ENCODE data around the gene CLDN22.

The CLDN22 gene

GRCh38 chr4:183330841-183331240 is 10.8 kb upstream of the CLDN22 start:
- no peak overlapping the region for H3K4me3 ChIP-seq (ENCODE audit: low read depth, low read length)
- H3K27me3 ChIP-seq (ENCODE audit: control insufficient read depth, insufficient read depth, low read length), result no peaks in the 10 kb centered on the region
- H3K9ac ChIP-seq, result no peak overlapping the region
- peaks cover 11% of the 10 kb centered on the region for H3K4me1 ChIP-seq
- no peak for TF ChIP-seq CTCF (IDR thresholded peaks at IDR 0.05)
- no peak overlapping the region for H3K27ac ChIP-seq
- no peaks in the 10 kb centered on the region for H3K79me2 ChIP-seq
- H3K36me3 ChIP-seq (ENCODE audit: control insufficient read depth, insufficient read depth, low read length), result no peaks in the 10 kb centered on the region
- no peak overlapping the region for H3K4me2 ChIP-seq (ENCODE audit: low read length)
- no peaks in the 10 kb centered on the region for H3K9me3 ChIP-seq (ENCODE audit: control insufficient read depth, low read length)
- H2AFZ ChIP-seq, result no peak overlapping the region

GRCh38 chr4:183329954-183330742 is 10.1 kb upstream of the CLDN22 start:
- Histone ChIP-seq H3K27ac (no peak overlapping the region), H3K9me3 (ENCODE audit: control insufficient read depth, low read length) (no peaks in the 10 kb centered on the region), H3K4me1 (peaks cover 11% of the 10 kb centered on the region), H3K27me3 (ENCODE audit: control insufficient read depth, insufficient read depth, low read length) (no peaks in the 10 kb centered on the region), H3K9ac (no peak overlapping the region), H2AFZ (no peak overlapping the region), H3K79me2 (no peaks in the 10 kb centered on the region), H3K4me2 (ENCODE audit: low read length) (no peak overlapping the region), H3K4me3 (ENCODE audit: low read depth, low read length) (no peak overlapping the region), H3K36me3 (ENCODE audit: control insufficient read depth, insufficient read depth, low read length) (no peaks in the 10 kb centered on the region)
- TF ChIP-seq CTCF (IDR thresholded peaks at IDR 0.05), result no peak

GRCh38 chr4:183329244-183329643 is 9.2 kb upstream of the CLDN22 start:
- TF ChIP-seq CTCF (IDR thresholded peaks at IDR 0.05), result no peak
- Histone ChIP-seq H3K27me3 (ENCODE audit: control insufficient read depth, insufficient read depth, low read length) (no peaks in the 10 kb centered on the region), H3K79me2 (no peaks in the 10 kb centered on the region), H3K36me3 (ENCODE audit: control insufficient read depth, insufficient read depth, low read length) (no peaks in the 10 kb centered on the region), H2AFZ (no peak overlapping the region), H3K4me1 (peaks cover 11% of the 10 kb centered on the region), H3K9ac (no peak overlapping the region), H3K27ac (no peak overlapping the region), H3K9me3 (ENCODE audit: control insufficient read depth, low read length) (no peaks in the 10 kb centered on the region), H3K4me2 (ENCODE audit: low read length) (no peak overlapping the region), H3K4me3 (ENCODE audit: low read depth, low read length) (no peak overlapping the region)

- H3K4me2 ChIP-seq (ENCODE audit: low read length), result no peak overlapping the region
- H3K27me3 ChIP-seq (ENCODE audit: control insufficient read depth, insufficient read depth, low read length), result no peaks in the 10 kb centered on the region
- H2AFZ ChIP-seq, result no peak overlapping the region
- H3K4me3 ChIP-seq (ENCODE audit: low read depth, low read length), result no peak overlapping the region
- no peak for TF ChIP-seq CTCF (IDR thresholded peaks at IDR 0.05)
- H3K36me3 ChIP-seq (ENCODE audit: control insufficient read depth, insufficient read depth, low read length), result no peaks in the 10 kb centered on the region
- H3K9me3 ChIP-seq (ENCODE audit: control insufficient read depth, low read length), result no peaks in the 10 kb centered on the region
- no peak overlapping the region for H3K27ac ChIP-seq
- H3K9ac ChIP-seq, result no peak overlapping the region
- no peaks in the 10 kb centered on the region for H3K79me2 ChIP-seq
- H3K4me1 ChIP-seq, result peaks cover 11% of the 10 kb centered on the region
Observed at GRCh38 chr4:183328832-183329231, 8.8 kb upstream of the CLDN22 start.

GRCh38 chr4:183327827-183328226 is 7.8 kb upstream of the CLDN22 start:
- Histone ChIP-seq H2AFZ (no peak overlapping the region), H3K27ac (no peak overlapping the region), H3K9ac (no peak overlapping the region), H3K4me3 (ENCODE audit: low read depth, low read length) (no peak overlapping the region), H3K4me1 (peaks cover 4% of the 10 kb centered on the region), H3K27me3 (ENCODE audit: control insufficient read depth, insufficient read depth, low read length) (no peaks in the 10 kb centered on the region), H3K9me3 (ENCODE audit: control insufficient read depth, low read length) (no peaks in the 10 kb centered on the region), H3K36me3 (ENCODE audit: control insufficient read depth, insufficient read depth, low read length) (no peaks in the 10 kb centered on the region), H3K4me2 (ENCODE audit: low read length) (no peak overlapping the region), H3K79me2 (no peaks in the 10 kb centered on the region)
- no peak for TF ChIP-seq CTCF (IDR thresholded peaks at IDR 0.05)
